ENCODE data around the gene SUPT7L. TPM values are rescaled to one million over a fixed set of nuclear protein-coding genes. Genes with fewer than 3 reads are reported as not detected.

Gene SUPT7L
- total RNA-seq, 1 experiment from 2014 or later = 25.2 TPM

- no peak for TF ChIP-seq POLR2AphosphoS5 (IDR thresholded peaks at IDR 0.05; ENCODE audit: low read depth, low read length)
Observed at GRCh38 chr2:27708666-27709065, 45.3 kb upstream of the SUPT7L start (continued).

- H3K9me2 ChIP-seq (ENCODE audit: insufficient read depth) = no peaks in the 10 kb centered on the region
- ATAC-seq = no peak
- no peak for DNase-seq (ENCODE audit: low read depth, low spot score)
- no peak overlapping the region for H3K4me3 ChIP-seq (replicated peaks in 1 of 2; ENCODE audit: low read depth in 1 of 2, low read length in 2 of 2)
- H3K4me2 ChIP-seq (ENCODE audit: low read length) = no peak overlapping the region
- H3K79me2 ChIP-seq (ENCODE audit: insufficient read depth, low read length) = no peaks in the 10 kb centered on the region
- CTCF ChIA-PET = interaction anchor here (2.7 kb wide), 1 partner anchor 15 kb away, joined by 12 read pairs; no protein-coding TSS in a partner anchor
- H3K27ac ChIP-seq (ENCODE audit: low read depth, low read length) = no peak overlapping the region
- H3K9ac ChIP-seq (ENCODE audit: low read length) = no peak overlapping the region
- no peaks in the 10 kb centered on the region for H3K36me3 ChIP-seq (ENCODE audit: control insufficient read depth in 1 of 2, insufficient read depth in 2 of 2, low read length in 2 of 2)
- H3K9me3 ChIP-seq (ENCODE audit: control insufficient read depth in 1 of 2, insufficient read depth in 1 of 2, low read depth in 1 of 2, low read length in 2 of 2) = no peaks in the 10 kb centered on the region
- BruUV-seq (replicated peaks) = no TSS peak
- RAD21 ChIA-PET (ENCODE audit: low non-redundant PET in 1 of 2, low total read pairs in 2 of 2, uncharacterized antibody in 2 of 2, unreplicated experiment in 2 of 2) = interaction anchor here in 1 of 2 experiments (0.7 kb wide), 2 partner anchors 181 to 689 kb away, joined by 3 to 4 read pairs; no protein-coding TSS in a partner anchor
- H4K20me1 ChIP-seq (ENCODE audit: insufficient read depth) = no peaks in the 10 kb centered on the region
- intact Hi-C loops (cut with micrococcal nuclease) = no loop called here
- TF ChIP-seq POLR2A (IDR thresholded peaks at IDR 0.05; ENCODE audit: borderline replicate concordance, extremely low read depth, insufficient read depth, insufficient read length) = no peak
- TF ChIP-seq ZNF274 (IDR thresholded peaks at IDR 0.05; ENCODE audit: low read depth, low read length) = no peak
- TF ChIP-seq SIN3A (IDR thresholded peaks at IDR 0.05; ENCODE audit: low read depth) = no peak
- TF ChIP-seq EZH2phosphoT487 (IDR thresholded peaks at IDR 0.05; ENCODE audit: borderline replicate concordance) = no peak
- no peak for TF ChIP-seq ELF1 (IDR thresholded peaks at IDR 0.05; ENCODE audit: borderline replicate concordance, low read depth)
- TF ChIP-seq FOSL1 (IDR thresholded peaks at IDR 0.05; ENCODE audit: low read depth) = no peak
- no peak for TF ChIP-seq TCF7L2 (IDR thresholded peaks at IDR 0.05; ENCODE audit: borderline replicate concordance, extremely low read depth, insufficient read depth, insufficient read length)
- TF ChIP-seq ATF3 (IDR thresholded peaks at IDR 0.05) = no peak
- no peak for TF ChIP-seq CBX3 (IDR thresholded peaks at IDR 0.05; ENCODE audit: low read depth)
- no peak for TF ChIP-seq CTCF (IDR thresholded peaks at IDR 0.05 in 2 of 3, conservative IDR thresholded peaks at IDR 0.05 in 1 of 3; ENCODE audit: borderline replicate concordance in 1 of 3, insufficient read depth in 1 of 3, low read depth in 2 of 3, low read length in 2 of 3)
- no peaks in the 10 kb centered on the region for H3K27me3 ChIP-seq (ENCODE audit: insufficient read depth, low read length)
- POLR2A ChIA-PET = no interaction called here
- no peak overlapping the region for H2AFZ ChIP-seq (ENCODE audit: low read depth, low read length, poor library complexity, severe bottlenecking)
- peaks cover 17 to 47% of the 10 kb centered on the region in 2 experiments for H3K4me1 ChIP-seq (ENCODE audit: control insufficient read depth in 1 of 2, insufficient read depth in 2 of 2, low read length in 2 of 2)
Observed at GRCh38 chr2:27708257-27708654, 44.8 kb upstream of the SUPT7L start.

Data from HCT116 (cell line).